B cell (primary cell): ENCODE results near the gene SURF6. TPM values are rescaled to one million over a fixed set of nuclear protein-coding genes. Genes with fewer than 3 reads are reported as not detected.
"Not testable (repeated sequence)": the region's sequence is repeated elsewhere in the genome, so short reads cannot be mapped to it uniquely, and the experiment has no call there.

ENCODE experiments used
- ATAC-seq: fragments of 200-7000 bp; cut with Tn5 transposase; one replicate; pipeline ENCODE4 v1.10.0; 2021; ENCODE audit warnings: low read depth, mild to moderate bottlenecking, moderate number of reproducible peaks, moderate library complexity
- CTCF ChIA-PET: fragments of 350-600 bp; sonication (Branson Sonifier 250); formaldehyde crosslinking; loops from one replicate; lab custom pipeline; 2021; ENCODE audit warnings: antibody characterized with exemption, inconsistent platforms; lab: Charles Lee
- POLR2A ChIA-PET: fragments of 350-600 bp; sonication (Branson Sonifier 250); formaldehyde crosslinking; loops from one replicate; lab custom pipeline; 2021; ENCODE audit warnings: antibody characterized with exemption; lab: Charles Lee
- DNase-seq: peaks from one replicate; pipeline ENCODE4 v3.0.0; 2013
- H2AFZ ChIP-seq: 2 replicates; pipeline ENCODE4 v1.6.1; 2012; ENCODE audit warnings: mild to moderate bottlenecking, low read depth, low read length; ENCODE audit not compliant: insufficient read depth, poor library complexity, severe bottlenecking
- H3K27ac ChIP-seq, 2 donors: 1 replicate in 1 of 2; 2 replicates in 1 of 2; pipeline ENCODE4 v1.5.1; 2012 to 2013; ENCODE audit warnings: low read length in 2 of 2, mild to moderate bottlenecking in 2 of 2, moderate library complexity in 1 of 2
- H3K27me3 ChIP-seq, 4 experiments: fragments of 200-600 bp in 1 of 4; sonication (generic) in 1 of 4; replicated peaks in 1 of 4; 1 replicate in 2 of 4; 2 replicates in 2 of 4; pipeline versions ENCODE4 v1.6.1 to v1.7.0; 2013 to 2016; ENCODE audit warnings: low read length in 3 of 4, mild to moderate bottlenecking in 2 of 4, mixed read lengths in 1 of 4, moderate library complexity in 1 of 4; ENCODE audit not compliant: insufficient read depth in 4 of 4, control insufficient read depth in 3 of 4; ENCODE audit errors: control extremely low read depth in 1 of 4
- H3K36me3 ChIP-seq, 2 experiments: replicated peaks in 1 of 2; 1 replicate in 1 of 2; 2 replicates in 1 of 2; pipeline versions ENCODE4 v1.6.1 to v1.7.1; 2013; ENCODE audit warnings: low read length in 1 of 2; ENCODE audit not compliant: insufficient read depth in 2 of 2, control insufficient read depth in 1 of 2; ENCODE audit errors: control extremely low read depth in 1 of 2, extremely low read depth in 1 of 2
- H3K4me1 ChIP-seq, 2 donors: fragments of 200-600 bp in 1 of 2; sonication (generic) in 1 of 2; 1 replicate in 1 of 2; 2 replicates in 1 of 2; pipeline versions ENCODE4 v1.5.1 to v1.6.1; 2013 to 2017; ENCODE audit warnings: low read length in 2 of 2; ENCODE audit not compliant: control insufficient read depth in 2 of 2, insufficient read depth in 2 of 2
- H3K4me2 ChIP-seq: replicated peaks from 2 replicates; pipeline ENCODE3; 2012; ENCODE audit warnings: mild to moderate bottlenecking, low read depth, low read length; ENCODE audit not compliant: poor library complexity, severe bottlenecking
- H3K4me3 ChIP-seq, 5 experiments: fragments of 200-600 bp in 1 of 5; sonication (generic) in 1 of 5; 1 replicate in 3 of 5; 2 replicates in 2 of 5; pipeline versions ENCODE4 v1.5.1 to v1.7.0; 2011 to 2016; ENCODE audit warnings: low read length in 4 of 5, mild to moderate bottlenecking in 4 of 5, low read depth in 2 of 5, control low read depth in 1 of 5, moderate library complexity in 1 of 5; ENCODE audit not compliant: insufficient read depth in 1 of 5; ENCODE audit errors: control extremely low read depth in 1 of 5, extremely low read depth in 1 of 5
- H3K79me2 ChIP-seq: fragments of 200-600 bp; sonication (generic); one replicate; pipeline ENCODE4 v1.6.0; 2016; ENCODE audit warnings: low read length; ENCODE audit not compliant: control insufficient read depth, insufficient read depth
- H3K9ac ChIP-seq: fragments of 200-600 bp; sonication (generic); 2 replicates; pipeline ENCODE4 v1.6.1; 2017; ENCODE audit warnings: mild to moderate bottlenecking, low read length, moderate library complexity
- H3K9me3 ChIP-seq, 3 donors: one replicate each; pipeline versions ENCODE4 v1.6.1 to v1.7.1; 2013; ENCODE audit warnings: low read length in 2 of 3; ENCODE audit not compliant: control insufficient read depth in 2 of 3, insufficient read depth in 1 of 3; ENCODE audit errors: control extremely low read depth in 1 of 3
- H4K20me1 ChIP-seq: 2 replicates; pipeline ENCODE4 v1.6.0; 2012; ENCODE audit warnings: mild to moderate bottlenecking, low read length; ENCODE audit not compliant: insufficient read depth, control insufficient read depth, poor library complexity, severe bottlenecking
- H3K27ac Mint-ChIP-seq: one replicate; pipeline ENCODE4 v1.8.0; 2021; ENCODE audit warnings: mixed read lengths
- H3K27me3 Mint-ChIP-seq: one replicate; pipeline ENCODE4 v1.8.0; 2021; ENCODE audit warnings: mixed read lengths
- H3K4me1 Mint-ChIP-seq: one replicate; pipeline ENCODE4 v1.8.0; 2021; ENCODE audit warnings: mixed read lengths
- H3K4me3 Mint-ChIP-seq: one replicate; pipeline ENCODE4 v1.8.0; 2021; ENCODE audit warnings: mixed read lengths
- H3K9me3 Mint-ChIP-seq: one replicate; pipeline ENCODE4 v1.8.0; 2022; ENCODE audit warnings: mixed read lengths; ENCODE audit not compliant: insufficient read depth
- EZH2 ChIP-seq: IDR thresholded peaks from 2 replicates; pipeline ENCODE4 v1.6.1; 2012; ENCODE audit warnings: borderline replicate concordance, low read depth, mild to moderate bottlenecking, moderate library complexity, low read length; ENCODE audit not compliant: insufficient read depth, poor library complexity, severe bottlenecking
- WGBS: methylation state at CpG from one replicate; pipeline ENCODE4 v1.1.5; 2013; ENCODE audit warnings: missing lambda C conversion rate; ENCODE audit not compliant: insufficient coverage; 5-methylcytosine and 5-hydroxymethylcytosine counted together
- intact Hi-C: fragments of 100-400 bp; cut with micrococcal nuclease; formaldehyde crosslinking; loops from one replicate; pipeline ENCODE4 v1.10.0; 2022
- polyA plus RNA-seq: library from polyadenylated mRNA; depleted of rRNA; stranded (reverse); fragments of >200 nt; gene quantifications from 2 replicates; pipeline ENCODE4 v1.2.3, GENCODE V29; 2012
- total RNA-seq, 2 donors: library from RNA; stranded (reverse); fragments of 120-200 nt in 1 of 2; gene quantifications; 1 replicate in 1 of 2; 2 replicates in 1 of 2; pipeline versions ENCODE4 v1.2.3 to v1.2.4, GENCODE V29; 2013 to 2022
- TF ChIP-seq, protein P1 (sequence below): fragments of 200-600 bp; IDR thresholded peaks from one replicate; pipeline ENCODE4 v1.8.0; 2022; ENCODE audit warnings: antibody characterized with exemption, mild to moderate bottlenecking

SURF6 gene
- total and polyA plus RNA-seq, 2 donors (not counting 1 experiment from before 2014, with no cell fraction given): 14.7 to 25.9 TPM

DNA sequence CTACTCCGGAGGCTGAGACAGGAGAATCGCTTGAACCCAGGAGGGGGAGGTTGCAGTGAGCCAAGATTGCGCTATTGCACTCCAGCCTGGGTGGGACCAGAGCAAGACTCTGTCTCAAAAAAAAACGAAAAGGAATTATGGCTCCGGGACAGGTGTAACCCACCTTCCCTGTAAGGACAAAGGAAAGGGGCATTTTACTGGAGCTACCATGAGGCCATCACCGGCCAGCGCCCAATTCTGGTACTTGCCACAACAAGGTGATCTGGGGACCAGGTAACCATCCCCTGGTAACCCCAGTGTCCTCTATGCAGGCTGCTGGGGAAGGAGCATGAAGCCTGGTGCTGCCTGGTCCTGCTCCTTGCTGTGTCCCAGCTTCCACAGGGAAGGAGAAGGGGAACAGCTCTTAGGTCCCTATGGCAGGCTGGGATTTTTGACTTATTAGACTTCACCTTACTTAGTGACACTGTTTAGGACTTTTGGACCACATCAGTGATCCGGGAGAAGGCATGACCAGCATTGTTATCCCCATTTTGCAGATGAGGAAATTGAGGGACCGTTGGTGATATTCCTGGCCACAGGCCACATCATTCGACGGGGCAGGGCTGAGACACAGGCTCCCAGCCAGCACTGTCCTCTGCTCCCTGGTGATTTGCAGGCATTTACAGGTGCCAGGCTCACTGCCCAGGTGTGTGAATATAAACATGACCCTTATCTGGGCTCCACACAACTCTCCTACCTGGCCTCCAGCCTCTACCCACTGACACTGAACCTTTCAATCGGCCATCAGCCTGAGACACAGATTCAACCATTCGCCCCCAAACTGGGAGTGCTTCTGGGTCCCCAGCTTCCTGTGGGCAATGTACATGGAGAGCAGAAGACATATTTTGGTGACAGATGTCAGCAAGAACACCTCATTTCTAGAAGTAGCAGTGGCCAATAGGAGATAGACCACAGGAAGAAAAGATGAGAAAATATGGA is 34.4 kb downstream of the SURF6 start:
- Histone ChIP-seq H2AFZ (no peak overlapping the region), H3K4me1 (no peaks in the 10 kb centered on the region), H3K27ac (no peak overlapping the region), H3K9ac (no peak overlapping the region), H4K20me1 (no peaks in the 10 kb centered on the region), H3K36me3 (no peaks in the 10 kb centered on the region), H3K9me3 (no peaks in the 10 kb centered on the region), H3K27me3 (no peaks in the 10 kb centered on the region), H3K4me2 (no peak overlapping the region), H3K4me3 (no peak overlapping the region), H3K79me2 (no peaks in the 10 kb centered on the region)
- Mint-ChIP-seq H3K9me3 (no peaks in the 10 kb centered on the region), H3K27ac (no peak overlapping the region), H3K27me3 (peaks cover 12% of the 10 kb centered on the region), H3K4me1 (no peaks in the 10 kb centered on the region), H3K4me3 (no peak overlapping the region)
- WGBS: 95% methylated on average over 13 of the region's 13 CpGs
- DNase-seq: no peak
- ATAC-seq: no peak
- TF ChIP-seq EZH2: no peak
- TF ChIP-seq, protein P1, sequence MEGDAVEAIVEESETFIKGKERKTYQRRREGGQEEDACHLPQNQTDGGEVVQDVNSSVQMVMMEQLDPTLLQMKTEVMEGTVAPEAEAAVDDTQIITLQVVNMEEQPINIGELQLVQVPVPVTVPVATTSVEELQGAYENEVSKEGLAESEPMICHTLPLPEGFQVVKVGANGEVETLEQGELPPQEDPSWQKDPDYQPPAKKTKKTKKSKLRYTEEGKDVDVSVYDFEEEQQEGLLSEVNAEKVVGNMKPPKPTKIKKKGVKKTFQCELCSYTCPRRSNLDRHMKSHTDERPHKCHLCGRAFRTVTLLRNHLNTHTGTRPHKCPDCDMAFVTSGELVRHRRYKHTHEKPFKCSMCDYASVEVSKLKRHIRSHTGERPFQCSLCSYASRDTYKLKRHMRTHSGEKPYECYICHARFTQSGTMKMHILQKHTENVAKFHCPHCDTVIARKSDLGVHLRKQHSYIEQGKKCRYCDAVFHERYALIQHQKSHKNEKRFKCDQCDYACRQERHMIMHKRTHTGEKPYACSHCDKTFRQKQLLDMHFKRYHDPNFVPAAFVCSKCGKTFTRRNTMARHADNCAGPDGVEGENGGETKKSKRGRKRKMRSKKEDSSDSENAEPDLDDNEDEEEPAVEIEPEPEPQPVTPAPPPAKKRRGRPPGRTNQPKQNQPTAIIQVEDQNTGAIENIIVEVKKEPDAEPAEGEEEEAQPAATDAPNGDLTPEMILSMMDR: no peak
- ChIA-PET CTCF (no interaction called here), POLR2A (no interaction called here)
- intact Hi-C loops: no loop called here

DNA sequence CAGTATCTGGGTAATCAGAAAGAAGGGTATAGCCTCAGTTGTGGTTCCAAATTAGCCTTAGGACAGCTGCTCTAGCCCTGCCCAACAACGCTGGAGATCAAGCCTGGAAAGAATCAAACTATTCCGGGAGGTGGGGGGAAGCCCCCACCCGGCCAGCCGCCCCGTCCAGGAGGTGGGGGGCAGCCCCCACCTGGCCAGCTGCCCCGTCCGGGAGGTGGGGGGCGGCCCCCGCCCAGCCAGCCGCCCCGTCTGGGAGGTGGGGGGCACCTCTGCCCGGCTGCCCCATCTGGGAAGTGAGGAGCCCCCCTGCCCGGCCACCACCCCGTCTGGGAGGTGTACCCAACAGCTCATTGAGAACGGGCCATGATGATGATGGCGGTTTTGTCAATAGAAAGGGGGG is 36.0 kb downstream of the SURF6 start:
- H3K27me3 ChIP-seq, CTCF ChIA-PET, H3K4me2 ChIP-seq, H3K27ac Mint-ChIP-seq, H3K4me1 Mint-ChIP-seq, ATAC-seq, H4K20me1 ChIP-seq, intact Hi-C loops, H3K9me3 Mint-ChIP-seq, H3K27ac ChIP-seq, POLR2A ChIA-PET, H3K9me3 ChIP-seq, H3K4me1 ChIP-seq, H3K27me3 Mint-ChIP-seq, H3K4me3 ChIP-seq, H2AFZ ChIP-seq, H3K36me3 ChIP-seq, H3K79me2 ChIP-seq, DNase-seq, H3K9ac ChIP-seq, H3K4me3 Mint-ChIP-seq: not testable (repeated sequence)
- WGBS: 94% methylated on average over 2 of the region's 16 CpGs
